CD4-positive, alpha-beta T cell treated with Interleukin-1 beta for 1 hour (primary cell): ENCODE results near the gene DAB2.

Source experiments
- DNase-seq, 2 donors: peaks; one replicate each; pipeline ENCODE4 v3.0.0-alpha.2; 2020 to 2022

The DAB2 gene

GRCh38 chr5:39333104-39333503, 91.7 kb downstream of the DAB2 start:
- DNase-seq, result no peak

- DNase-seq, result no peak
Measured at GRCh38 chr5:39331861-39332381, 92.9 kb downstream of the DAB2 start.

- no peak for DNase-seq
Measured at GRCh38 chr5:39328731-39329130, 96.0 kb downstream of the DAB2 start.

DNA sequence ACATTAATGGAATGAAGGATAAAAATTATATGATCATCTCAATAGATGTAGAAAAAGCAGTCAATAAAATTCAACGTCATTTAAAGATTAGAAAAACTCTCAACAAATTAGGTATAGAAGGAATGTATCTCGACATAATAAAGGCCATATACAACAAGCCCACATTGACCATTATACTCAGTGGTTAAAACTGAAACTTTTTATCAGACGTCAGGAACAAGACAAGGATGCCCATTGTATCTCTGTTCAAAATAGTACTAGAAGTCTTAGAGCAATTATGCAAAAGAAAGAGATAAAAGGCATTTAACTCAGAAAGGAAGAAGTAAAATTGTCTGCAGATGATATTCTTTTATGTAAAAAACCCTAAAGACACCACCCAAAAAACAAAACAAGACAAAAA, 101.2 kb downstream of the DAB2 start:
- no peak for DNase-seq
